ENCODE data around the gene TATDN3.
"Not testable (repeated sequence)": the region's sequence is repeated elsewhere in the genome, so short reads cannot be mapped to it uniquely, and the experiment has no call there.

The TATDN3 gene

GRCh38 chr1:212822956-212823355 is 31.3 kb downstream of the TATDN3 start:
- DNase-seq (ENCODE audit: low spot score): no peak
- TF ChIP-seq CTCF (IDR thresholded peaks at IDR 0.05; ENCODE audit: borderline replicate concordance, control extremely low read depth, extremely low read depth, insufficient read depth, missing control alignments): no peak
- in situ Hi-C loops (cut with MboI; ENCODE audit: low sequenced_read_pairs, unreplicated experiment): no loop called here

- no peak for DNase-seq (ENCODE audit: low spot score)
- no peak for TF ChIP-seq CTCF (IDR thresholded peaks at IDR 0.05; ENCODE audit: borderline replicate concordance, control extremely low read depth, extremely low read depth, insufficient read depth, missing control alignments)
- in situ Hi-C loops (cut with MboI; ENCODE audit: low sequenced_read_pairs, unreplicated experiment): no loop called here
Observed at GRCh38 chr1:212824201-212824600, 32.5 kb downstream of the TATDN3 start.

GRCh38 chr1:212825798-212826452 is 34.2 kb downstream of the TATDN3 start:
- in situ Hi-C loops (cut with MboI; ENCODE audit: low sequenced_read_pairs, unreplicated experiment): no loop called here
- DNase-seq (ENCODE audit: low spot score): no peak
- TF ChIP-seq CTCF (IDR thresholded peaks at IDR 0.05; ENCODE audit: borderline replicate concordance, control extremely low read depth, extremely low read depth, insufficient read depth, missing control alignments): no peak

GRCh38 chr1:212827171-212827776 is 35.6 kb downstream of the TATDN3 start:
- in situ Hi-C loops (cut with MboI; ENCODE audit: low sequenced_read_pairs, unreplicated experiment): no loop called here
- no peak for TF ChIP-seq CTCF (IDR thresholded peaks at IDR 0.05; ENCODE audit: borderline replicate concordance, control extremely low read depth, extremely low read depth, insufficient read depth, missing control alignments)
- DNase-seq (ENCODE audit: low spot score): no peak

GRCh38 chr1:212827831-212828278 is 36.2 kb downstream of the TATDN3 start:
- TF ChIP-seq CTCF (IDR thresholded peaks at IDR 0.05; ENCODE audit: borderline replicate concordance, control extremely low read depth, extremely low read depth, insufficient read depth, missing control alignments): no peak
- in situ Hi-C loops (cut with MboI; ENCODE audit: low sequenced_read_pairs, unreplicated experiment): no loop called here
- no peak for DNase-seq (ENCODE audit: low spot score)

- in situ Hi-C loops (cut with MboI; ENCODE audit: low sequenced_read_pairs, unreplicated experiment): no loop called here
- TF ChIP-seq CTCF (IDR thresholded peaks at IDR 0.05; ENCODE audit: borderline replicate concordance, control extremely low read depth, extremely low read depth, insufficient read depth, missing control alignments): no peak
- DNase-seq (ENCODE audit: low spot score): no peak
Observed at GRCh38 chr1:212828395-212828794, 36.7 kb downstream of the TATDN3 start.

- DNase-seq (ENCODE audit: low spot score): peak; percentile 48
- in situ Hi-C loops (cut with MboI; ENCODE audit: low sequenced_read_pairs, unreplicated experiment): not testable (repeated sequence)
Observed at GRCh38 chr1:212833211-212834207, 41.8 kb downstream of the TATDN3 start.

Data from GM13976 (cell line).